ENCODE measurements around the gene SDSL.

SDSL gene

DNA sequence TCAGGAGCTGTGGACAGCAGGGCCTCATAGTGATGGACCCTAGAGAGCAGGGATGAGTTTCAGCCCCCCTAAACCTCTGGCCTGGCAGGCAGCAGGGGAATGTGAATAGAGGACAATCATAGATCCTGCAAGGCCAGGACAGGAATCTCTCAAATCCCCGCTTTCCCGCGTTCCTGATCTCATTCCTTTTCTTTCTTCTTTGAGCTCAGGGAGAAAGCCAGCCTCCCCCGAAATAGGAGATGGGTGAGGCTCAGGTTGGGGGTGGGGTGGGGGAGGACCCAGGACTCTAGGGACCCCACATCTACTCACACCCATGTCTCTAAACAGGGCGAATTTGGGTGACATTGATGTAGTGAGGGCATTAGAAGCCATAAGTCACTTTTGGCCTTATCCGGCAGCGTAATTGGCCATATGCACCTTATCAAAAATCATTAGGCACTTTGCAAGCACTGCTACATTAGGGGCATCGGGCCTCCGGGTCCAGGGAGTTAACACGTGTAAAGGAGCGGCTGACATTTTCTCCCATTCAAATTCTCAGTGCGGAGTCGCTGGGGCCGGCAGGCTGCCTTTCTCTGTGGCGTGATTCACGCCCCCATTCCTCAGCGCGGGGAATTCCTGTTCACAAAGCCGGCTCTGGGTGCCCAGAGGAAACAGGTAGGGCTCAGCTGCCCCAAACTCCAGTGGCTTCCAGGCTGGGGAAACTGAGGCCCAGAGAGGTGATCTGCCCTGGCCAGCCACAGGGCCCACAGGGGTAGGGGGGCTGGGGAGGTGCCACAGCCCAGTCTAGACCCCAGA lies 48.0 kb downstream of the SDSL start:
- no peak for FAIRE-seq

DNA sequence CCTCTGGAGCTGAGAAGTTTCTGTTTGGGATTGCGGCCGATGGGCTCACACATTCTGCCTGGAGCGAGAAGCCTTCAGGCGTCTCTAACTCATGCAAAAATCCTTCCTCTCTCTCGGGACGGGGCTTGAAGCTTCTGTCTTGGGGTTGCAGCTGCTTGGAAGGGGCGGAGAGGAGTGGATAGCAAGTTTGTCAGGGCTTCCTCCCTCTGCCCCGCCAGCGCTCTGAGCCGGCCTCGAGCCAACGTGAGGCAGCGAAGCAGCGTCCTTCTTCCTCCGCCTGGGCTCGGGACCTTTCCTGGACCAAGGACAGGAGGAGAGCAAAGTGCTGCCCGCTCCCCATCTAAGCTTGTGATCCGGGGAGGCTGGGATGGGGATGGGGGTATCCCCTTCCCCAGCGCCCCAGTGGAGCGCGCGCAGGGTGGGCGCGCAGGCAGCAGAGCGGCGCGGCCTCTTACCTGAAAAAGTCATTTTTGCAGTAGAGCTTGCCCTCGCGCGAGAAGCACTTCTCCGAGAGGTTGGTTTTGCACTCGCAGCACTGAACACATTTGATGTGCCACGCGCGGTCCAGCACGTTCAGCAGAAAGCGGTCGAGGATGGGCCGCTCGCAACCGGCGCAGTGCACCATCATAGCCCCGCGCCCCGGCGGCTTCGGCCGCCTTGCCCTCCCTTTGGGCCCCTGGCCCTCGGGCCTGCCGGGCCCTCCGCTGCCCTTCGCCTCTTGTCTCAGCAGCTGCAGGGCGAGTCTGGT lies 48.9 kb downstream of the SDSL start:
- FAIRE-seq = no peak

DNA sequence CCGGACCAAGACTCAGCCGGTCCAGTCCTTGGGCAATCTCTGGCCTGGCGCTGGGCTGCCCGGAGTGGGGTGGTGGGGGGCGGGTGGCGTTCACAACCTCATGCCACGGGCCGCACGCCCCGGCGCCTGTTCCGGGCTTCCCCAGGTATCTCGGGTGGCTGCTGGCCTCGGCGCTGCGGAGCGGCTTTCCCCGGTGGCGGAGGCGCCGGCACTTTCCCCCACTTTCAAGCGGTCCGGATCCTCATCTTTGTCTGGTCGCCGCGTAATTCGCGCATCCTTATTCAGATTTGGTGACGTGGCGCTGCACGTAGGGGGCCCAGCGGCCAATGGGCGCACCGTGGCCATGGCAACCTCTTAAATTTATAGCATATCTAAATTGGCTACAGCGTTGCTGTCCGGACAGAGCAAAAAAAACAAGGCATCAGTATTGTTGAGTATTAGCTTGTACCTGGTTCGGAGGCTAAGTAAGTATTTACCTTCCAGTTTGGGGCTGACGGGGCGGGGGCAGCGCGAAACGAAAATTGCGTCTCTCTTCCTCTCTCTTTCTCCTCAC lies 49.5 kb downstream of the SDSL start, which contains the start of gene LHX5:
LHX5 (minus strand) TSS at position 253 of the 553 bp plus-strand sequence. CDS start 373 bp downstream, outside the sequence.
- no peak for FAIRE-seq

DNA sequence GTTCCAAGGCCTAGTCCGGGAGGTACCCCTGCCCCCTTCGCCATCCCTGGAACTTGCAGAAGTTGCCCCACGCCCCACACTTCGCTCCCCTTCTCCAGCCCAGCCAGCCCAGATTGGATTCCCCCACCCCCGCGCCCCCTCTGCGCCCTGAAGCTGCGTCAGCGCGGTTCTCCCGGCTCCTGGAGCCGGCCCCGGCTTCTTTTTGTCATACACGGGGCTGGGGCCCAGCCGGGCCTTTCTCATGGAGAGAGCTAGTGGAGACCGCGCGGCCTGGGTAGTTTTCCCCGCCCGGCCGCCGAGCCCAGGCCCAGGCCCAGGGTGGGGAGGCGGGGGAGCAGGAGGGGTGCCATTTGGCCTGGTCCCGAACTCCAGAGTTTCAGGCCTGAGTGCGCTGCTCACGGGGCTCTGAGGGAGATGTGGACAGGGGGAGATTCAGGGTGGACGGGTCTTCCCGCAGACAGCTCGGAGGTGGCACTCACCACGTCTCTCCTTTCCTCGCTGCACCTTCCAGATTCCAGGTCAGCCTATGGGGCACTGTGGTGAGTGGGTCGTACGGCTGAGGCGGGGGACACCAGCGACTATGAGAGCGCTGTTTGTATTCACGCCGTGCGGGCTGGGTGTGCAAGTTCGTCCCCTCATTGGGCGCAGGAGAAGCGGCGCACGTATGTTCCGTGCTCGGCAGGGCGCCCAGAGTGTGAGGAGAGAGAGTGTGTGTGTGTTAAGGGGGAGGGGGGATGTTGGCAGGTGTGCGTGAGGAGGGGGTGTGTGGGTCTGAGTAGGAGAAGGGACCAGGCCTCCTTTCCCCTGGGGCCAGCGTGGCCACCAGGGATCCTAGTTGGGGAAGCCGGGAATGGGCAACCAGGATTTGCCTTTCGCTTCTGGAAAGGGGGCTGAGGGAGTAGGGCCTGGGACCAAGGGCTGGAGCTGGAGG lies 50.3 kb downstream of the SDSL start:
- FAIRE-seq = no peak

DNA sequence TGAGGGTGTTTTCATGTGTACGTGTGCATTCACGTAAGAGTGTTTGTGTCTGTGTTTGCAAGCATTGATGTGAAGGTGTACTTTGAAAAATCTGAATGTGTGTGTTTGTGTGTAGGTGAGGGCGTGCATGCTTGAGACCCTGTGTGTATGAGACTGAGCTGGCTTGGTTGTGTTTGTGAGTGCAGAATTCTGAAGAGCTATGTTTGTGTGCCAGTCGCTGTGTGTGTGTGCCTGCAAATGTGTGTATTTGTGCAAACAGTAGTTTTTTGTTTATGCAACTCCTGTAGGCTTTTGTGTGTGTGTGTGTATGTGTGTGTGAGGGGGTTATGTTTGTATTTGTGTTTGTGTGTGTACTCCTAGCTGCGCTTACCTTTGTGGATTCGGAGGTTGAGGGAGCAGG lies 51.2 kb downstream of the SDSL start:
- no peak for FAIRE-seq

DNA sequence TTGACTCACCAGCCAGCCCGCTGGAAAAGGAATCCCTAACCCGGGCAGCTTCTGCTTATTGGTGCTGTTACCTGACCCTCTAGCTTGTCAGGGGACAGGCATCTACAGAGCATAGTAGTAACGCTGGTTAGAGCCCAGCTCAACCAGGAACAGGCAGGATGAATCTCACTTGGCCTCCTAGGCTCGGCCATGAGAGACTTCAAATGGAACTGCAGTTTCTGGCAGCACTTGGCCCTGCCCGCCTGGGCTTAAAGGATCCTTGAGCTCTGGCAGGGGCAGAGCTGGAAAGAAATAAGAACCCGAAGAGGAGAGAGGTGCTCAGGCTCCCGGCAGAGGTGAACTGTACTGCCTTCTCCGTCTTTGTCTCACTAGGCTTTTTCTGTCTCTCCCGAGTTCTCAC lies 51.8 kb downstream of the SDSL start:
- FAIRE-seq = no peak

DNA sequence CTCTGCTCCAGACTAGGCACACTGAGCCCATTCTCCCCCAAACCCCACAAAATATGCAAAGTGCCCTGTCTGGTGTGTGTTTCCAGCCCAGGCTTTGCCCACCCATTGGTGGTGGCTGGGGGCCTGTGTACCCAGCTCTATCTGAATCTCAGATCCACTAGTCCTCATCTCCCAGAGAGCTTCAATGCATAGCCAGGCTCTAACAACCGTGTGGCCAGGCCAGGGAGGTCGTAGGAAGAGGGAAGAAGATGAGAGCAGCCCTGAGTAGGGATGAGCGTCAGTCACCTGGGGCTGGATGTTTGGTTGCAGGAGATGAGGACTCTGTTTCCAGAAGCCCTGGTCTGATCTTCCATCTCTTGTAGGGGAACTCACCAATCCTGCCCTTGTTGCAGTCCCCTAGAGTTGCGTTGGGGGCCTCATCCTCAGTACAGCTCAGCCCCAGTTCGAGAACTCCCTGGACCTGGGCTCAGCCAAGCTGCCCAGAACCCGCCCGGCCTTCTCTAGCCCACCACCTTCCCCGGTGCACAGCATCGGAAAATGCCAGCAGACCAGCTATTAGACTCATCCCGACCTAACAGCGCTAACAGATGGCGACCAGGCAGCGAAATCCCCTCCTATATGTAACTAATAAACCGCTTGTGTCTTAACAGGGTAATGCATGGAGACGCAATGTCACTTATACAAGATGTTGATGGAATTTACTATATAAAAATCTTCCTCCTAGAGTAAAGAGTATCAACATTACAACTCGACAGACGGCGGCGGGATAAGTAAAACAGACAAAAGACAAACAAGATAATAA lies 52.7 kb downstream of the SDSL start:
- FAIRE-seq = no peak

DNA sequence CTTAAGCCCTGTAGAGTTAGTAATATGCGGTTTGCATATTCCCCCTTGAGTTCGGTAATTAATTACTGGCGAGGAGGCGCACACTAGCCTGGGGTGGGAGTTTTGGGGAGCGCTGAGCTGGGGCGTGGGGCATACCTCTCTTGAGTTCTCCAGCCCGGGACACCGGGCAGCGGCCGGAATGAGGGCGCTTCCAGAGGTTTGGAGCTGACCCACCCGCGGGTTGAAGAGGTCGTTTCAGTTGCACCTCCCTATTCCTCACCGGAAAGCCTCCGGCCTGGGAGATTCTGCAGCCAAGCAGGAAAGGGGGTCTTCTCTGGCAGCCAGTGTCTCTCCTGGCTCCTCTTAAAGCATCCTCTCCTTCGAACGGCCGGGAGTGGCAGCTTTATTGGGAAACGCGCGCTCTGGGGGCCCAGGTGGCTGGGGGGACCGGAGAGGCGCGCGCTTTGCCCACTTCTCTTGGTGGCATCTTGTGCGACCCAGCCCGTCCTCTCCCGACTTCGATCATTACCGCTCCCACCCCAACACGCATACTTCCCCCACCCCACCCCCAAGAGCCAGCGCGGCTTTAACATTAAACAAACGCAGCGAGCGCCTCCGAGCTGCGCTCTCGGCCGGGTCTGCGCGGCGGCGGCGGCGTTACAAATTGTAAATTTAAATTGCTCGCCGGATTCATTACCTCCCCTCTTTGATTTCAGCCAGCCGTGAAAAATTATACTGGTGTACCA lies 53.4 kb downstream of the SDSL start:
- FAIRE-seq = no peak

DNA sequence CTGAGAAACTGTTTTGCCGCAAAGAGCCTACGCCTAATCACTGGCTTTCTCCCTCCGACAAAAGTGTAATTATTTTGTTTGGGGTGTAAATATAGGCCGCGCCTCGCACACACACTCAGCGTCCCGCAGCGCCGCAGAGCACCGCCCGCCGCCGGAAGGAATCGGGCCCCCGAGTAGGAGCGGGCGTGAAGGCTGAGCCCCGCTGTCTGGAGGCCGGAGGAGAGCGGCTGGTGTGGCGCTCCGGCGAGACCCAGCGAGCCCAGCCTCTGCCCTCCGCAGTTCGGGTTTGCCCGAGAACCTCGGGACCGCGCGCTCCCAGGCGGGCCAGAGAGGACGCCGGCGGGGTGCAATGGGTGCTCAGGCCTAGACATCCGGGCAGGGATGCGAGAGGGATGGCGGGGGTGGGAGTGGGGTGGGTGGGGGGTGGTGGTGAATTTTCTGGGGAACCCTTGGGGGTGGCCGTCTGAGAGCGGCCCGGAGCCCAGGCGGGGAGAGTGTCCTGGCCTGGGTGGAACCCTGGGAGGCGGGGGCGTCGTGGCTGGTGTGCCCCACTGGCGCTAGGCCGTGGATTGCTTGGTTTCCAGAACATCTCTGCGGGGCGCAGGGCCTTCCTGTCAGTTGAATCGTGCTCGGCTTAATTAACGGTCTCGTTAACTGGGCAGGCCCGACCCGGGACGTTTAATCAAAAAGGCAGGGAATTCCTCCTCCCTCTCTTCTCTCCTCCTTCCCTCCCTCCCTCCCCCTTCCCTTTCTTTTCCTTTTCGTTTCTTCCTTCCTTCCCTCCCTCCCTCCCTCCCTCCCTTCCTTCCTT lies 54.2 kb downstream of the SDSL start:
- no peak for FAIRE-seq

DNA sequence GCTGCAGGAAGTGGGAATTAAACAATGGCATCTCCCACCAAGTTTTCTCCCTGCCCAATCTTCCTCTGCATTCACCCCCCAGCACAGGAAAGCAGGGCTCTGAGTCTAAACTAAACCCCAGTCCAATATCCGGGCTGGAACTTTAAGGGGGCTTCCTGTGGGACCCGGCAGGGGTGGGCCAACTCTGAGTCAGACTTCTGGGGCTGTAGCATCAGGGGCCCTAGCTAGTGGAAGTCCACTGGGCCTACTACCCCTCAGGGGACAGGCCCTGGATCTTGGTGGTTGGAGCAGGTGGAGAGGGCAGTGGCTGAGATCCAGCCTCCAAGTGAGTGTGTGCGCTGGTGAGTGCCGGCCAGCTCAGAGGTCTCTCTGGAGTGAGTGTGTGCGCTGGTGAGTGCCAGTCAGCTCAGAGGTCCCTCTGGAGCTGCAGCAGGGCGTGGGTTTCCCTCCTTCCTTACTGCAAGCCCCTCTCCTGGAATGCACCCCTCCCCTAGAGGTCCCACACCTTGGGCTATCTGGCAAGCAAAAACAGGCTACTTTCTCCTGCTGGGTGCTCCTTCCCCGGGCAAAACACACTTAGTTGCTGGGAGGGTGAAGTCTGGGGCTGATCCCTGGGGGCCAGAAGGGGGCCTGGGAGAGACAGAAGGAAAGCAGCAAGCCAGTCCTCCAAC lies 55.1 kb downstream of the SDSL start:
- no peak for FAIRE-seq

DNA sequence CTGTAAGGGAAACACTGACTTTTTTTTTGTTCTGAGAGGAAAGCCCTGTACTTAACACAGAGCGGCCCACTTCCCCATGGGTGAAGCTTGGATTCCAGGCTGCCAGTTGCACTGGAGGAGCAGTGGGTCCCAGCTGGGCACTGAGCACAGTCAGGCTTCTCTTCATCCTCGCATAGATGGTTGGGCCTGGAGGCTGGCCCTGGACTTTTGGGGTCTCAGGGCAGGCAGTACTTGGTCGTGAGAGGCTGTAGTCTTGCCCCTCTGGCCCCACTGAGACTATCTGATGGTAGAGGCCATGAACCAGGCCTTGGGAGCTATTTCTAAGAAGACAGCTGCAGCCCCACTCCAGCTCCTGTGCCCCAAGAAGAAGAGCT lies 55.6 kb downstream of the SDSL start:
- FAIRE-seq = no peak

DNA sequence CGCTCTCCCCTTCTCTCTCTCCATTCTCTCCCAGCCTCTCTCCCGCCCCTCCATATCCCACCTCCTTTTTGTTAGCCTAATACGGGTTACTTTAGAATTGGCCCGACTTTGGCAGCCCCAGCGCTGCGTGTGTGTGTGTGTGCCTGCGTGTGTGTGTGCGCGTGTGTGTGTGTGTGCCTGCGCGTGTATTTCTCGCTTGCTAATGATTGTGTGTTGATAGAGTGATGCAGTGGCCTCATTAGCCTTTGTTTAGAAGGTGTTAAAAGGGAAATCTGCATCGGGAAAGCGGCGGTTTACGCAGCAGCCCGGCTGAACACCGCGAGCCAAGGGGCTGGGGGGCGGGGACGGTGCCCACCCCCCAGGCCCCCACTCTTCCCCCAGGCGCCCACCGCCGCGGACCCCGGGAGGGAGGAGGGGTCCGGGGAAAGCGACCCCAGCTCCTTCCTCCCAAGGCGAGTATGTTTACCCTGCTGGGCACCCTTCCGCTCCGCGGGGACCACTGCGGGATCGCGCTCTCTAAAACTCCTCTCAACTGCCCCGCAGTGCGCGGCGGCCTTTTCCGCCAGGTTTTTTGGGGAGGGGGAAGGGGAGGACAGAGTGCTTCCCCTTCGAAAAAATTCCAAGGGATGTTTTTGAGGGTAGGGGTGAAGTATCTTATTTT lies 56.3 kb downstream of the SDSL start:
- FAIRE-seq = no peak

DNA sequence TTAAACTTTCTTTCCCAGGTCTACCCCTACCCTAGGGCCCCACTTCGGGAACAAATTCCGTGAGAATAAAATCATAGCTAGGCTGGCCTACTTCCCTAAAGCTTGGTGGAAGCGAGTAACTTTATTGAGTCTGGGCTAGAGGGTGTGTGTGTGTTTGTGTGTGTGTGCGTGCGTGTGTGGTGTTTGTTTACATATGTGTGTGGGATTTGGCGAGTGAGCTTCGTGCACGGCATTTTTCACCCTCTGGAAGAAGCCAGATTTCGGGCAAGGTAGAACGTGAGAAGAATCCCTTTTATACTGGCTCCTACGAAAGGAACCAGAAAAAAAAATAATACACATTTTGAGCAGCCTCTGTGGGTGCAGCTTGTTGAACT lies 57.0 kb downstream of the SDSL start:
- FAIRE-seq = no peak

DNA sequence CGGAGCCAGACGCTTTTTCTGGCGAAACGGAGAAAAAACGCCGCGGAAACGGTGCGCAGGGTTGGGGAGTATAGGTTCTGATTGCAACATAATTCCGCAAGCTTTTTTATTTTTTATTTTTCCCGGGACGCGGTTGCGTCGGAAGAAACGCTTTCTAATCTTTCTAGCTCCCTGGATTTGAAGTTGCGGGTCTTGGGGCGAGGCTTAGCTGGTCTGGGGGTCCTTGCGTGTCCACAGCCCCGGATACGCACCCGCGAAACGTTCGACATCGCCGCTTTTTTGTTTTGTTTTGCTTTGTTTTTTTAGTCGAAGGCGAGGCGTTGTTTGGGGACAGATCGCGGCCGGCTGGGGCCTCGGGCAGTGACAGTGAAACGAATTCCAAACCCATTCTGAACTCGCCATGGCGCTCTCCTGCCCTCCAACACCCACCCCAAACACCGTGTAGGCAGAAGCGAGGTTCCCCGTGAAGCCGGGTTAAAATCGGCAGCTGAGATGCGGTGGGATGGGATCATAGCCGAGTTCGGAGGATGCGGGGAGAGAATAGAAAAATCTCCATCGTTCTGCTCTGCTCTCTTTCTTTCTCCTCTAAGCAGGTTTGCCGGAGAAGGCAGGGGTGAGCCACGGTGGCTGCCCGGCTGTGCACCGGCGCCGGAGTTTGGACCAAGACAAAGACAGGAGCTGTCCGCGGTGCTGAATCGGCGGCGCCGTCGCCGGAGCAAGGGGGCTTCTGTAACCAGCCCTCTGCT lies 57.6 kb downstream of the SDSL start:
- FAIRE-seq = no peak

DNA sequence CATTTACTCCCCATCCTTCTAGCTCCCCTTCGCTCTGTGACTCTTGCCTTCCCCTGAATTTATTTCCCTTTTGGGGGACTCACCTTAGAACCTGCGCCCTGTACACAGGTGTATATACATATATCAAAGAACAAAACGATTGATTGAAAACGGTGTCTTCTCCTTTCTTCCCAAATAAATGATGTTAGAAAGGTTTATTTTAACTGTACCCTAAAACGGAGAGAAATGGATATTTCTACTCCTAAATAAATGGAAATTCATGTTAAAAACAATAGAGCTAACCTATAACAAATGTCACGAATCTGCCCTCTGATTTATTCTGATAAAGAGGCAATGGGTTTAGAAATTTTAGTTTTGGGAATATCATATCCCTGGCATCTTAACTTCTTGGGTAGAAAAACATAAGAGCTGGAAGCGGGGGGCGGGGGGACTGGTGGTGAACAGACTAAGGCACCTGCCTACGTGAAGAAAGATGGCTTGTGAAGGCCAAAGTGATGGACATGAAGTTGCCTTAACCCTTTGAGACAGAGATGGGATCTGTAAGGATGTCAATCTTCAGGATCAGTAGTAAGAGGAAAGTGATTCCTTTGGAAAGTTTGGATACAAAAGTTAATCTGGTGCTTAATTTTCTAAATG lies 58.3 kb downstream of the SDSL start:
- FAIRE-seq = no peak

DNA sequence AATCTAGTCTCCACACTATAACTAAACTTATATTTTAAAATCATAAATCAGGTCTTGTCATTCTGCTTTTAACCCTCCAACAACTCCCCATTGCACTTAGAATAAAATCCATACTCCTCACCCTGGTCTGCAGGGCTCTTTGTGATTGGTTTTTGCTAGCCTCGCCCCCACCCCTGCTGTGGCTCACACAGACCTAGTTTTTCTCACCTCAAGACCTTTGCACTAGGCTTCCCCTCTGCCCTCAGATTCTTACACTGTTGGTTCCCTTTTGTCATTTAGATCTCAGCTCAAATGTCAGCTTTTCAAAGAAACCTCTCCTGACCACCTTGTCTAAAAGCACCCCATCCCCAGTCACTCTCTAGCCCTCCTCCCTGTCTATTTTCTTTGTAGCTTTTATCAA lies 60.2 kb downstream of the SDSL start:
- no peak for FAIRE-seq

DNA sequence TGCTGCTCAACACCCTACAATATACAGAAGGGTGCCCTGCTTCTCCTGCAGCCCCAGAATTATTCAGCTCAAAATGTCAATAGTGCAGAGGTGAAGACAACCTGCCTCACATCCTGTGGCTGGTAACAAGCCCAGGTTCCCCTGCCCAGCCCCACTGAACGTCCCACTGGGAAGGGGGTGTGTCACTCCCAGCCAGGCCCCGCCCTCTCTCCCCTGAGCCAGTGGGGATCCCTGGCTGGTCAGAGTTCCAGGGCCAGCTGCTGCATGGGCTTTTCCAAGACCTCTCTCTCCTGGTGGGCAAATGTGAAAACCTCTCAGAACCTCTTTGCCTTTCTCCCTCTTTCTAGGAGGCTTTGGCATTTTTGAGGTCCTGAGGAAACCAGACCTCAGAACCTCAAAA lies 63.1 kb downstream of the SDSL start:
- no peak for FAIRE-seq

DNA sequence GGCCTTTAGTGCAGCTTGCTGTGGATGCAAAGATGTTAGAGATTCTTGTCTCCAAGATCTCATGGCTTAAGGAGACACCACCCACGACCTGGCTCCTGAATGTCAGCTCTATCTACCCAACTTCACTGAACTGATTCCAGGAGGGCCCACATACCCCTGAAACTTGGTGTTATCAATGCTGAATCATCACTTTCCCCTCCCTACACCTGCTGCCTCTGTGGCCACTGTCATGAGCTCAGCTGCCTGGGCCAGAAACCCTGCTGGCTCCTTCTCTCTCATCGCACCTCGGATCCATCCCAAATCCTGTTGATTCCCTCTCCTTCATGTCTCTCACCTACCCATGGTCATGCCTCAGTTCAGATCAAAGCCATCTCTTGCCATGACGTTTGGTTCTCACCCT lies 64.5 kb downstream of the SDSL start:
- FAIRE-seq = no peak

Measured in endometrium (tissue), 2 donors.